K562 (cell line): ENCODE results near the gene MSRB3. TPM values are rescaled to one million over a fixed set of nuclear protein-coding genes. Genes with fewer than 3 reads are reported as not detected.

Source experiments
- ATAC-seq: fragments of 200-7000 bp; cut with Tn5 transposase; 3 replicates; pipeline ENCODE4 v1.9.1; 2020; ENCODE audit warnings: moderate library complexity
- BruUV-seq: library from RNA; stranded (reverse); fragments of 400-500 nt; replicated peaks from 2 replicates; lab custom pipeline; 2021; lab: Mats Ljungman, UMichigan
- CTCF ChIA-PET: fragments of 300-600 bp; formaldehyde crosslinking; extraction: SDS; loops from one replicate; lab custom pipeline; 2021; ENCODE audit warnings: low intra/inter-chr PET ratio; lab: Yijun Ruan, JAX
- POLR2A ChIA-PET: fragments of 300-600, 350-650 bp; sonication (Branson Sonifier 250); formaldehyde crosslinking; extraction: SDS; loops from one replicate; lab custom pipeline; 2021; ENCODE audit warnings: antibody characterized with exemption, inconsistent platforms; lab: Yijun Ruan, JAX
- DNase-seq, 4 experiments: peaks; one replicate each; pipeline versions ENCODE4 v3.0.0 to v3.0.0-alpha.2; 2011 to 2018; ENCODE audit warnings: low spot score in 3 of 4, mixed read lengths in 3 of 4; ENCODE audit errors: extremely low read depth in 1 of 4
- FAIRE-seq: peaks from 2 replicates; lab custom pipeline; 2011; peaks lifted over from hg19 to GRCh38; lab: Jason Lieb, UNC
- H2AFZ ChIP-seq: 2 replicates; pipeline ENCODE4 v1.6.0; 2011; ENCODE audit warnings: low read depth, low read length, control low read depth, inconsistent platforms
- H3K27ac ChIP-seq: fragments of 200-600 bp; 3 replicates; pipeline ENCODE4 v1.8.0; 2011; ENCODE audit warnings: low read depth, mild to moderate bottlenecking, control low read depth, inconsistent platforms, low read length, moderate library complexity, mixed read lengths; ENCODE audit errors: extremely low read depth
- H3K27me3 ChIP-seq, 2 experiments: fragments of 300-600 bp in 1 of 2; 2 replicates in 1 of 2; 3 replicates in 1 of 2; pipeline versions ENCODE4 v1.6.0 to v1.8.0; 2011; ENCODE audit warnings: inconsistent platforms in 2 of 2, low read length in 2 of 2, mild to moderate bottlenecking in 1 of 2, mixed read lengths in 1 of 2, moderate library complexity in 1 of 2; ENCODE audit not compliant: control insufficient read depth in 2 of 2, insufficient read depth in 2 of 2
- H3K36me3 ChIP-seq: fragments of 300-600 bp; 3 replicates; pipeline ENCODE4 v1.8.0; 2011; ENCODE audit warnings: mild to moderate bottlenecking, low read length, inconsistent platforms; ENCODE audit not compliant: control insufficient read depth, insufficient read depth
- H3K4me1 ChIP-seq, 2 experiments: fragments of 200-600 bp in 1 of 2; replicated peaks in 1 of 2; 2 replicates in 1 of 2; 3 replicates in 1 of 2; pipeline versions ENCODE4 v1.5.1 to v1.8.0; 2011; ENCODE audit warnings: inconsistent platforms in 2 of 2, low read length in 2 of 2, mild to moderate bottlenecking in 1 of 2, mixed read lengths in 1 of 2, moderate library complexity in 1 of 2; ENCODE audit not compliant: control insufficient read depth in 2 of 2, insufficient read depth in 2 of 2
- H3K4me2 ChIP-seq: 2 replicates; pipeline ENCODE4 v1.6.1; 2011; ENCODE audit warnings: low read length, control low read depth, inconsistent platforms, mixed read lengths; ENCODE audit not compliant: insufficient read depth
- H3K4me3 ChIP-seq: fragments of 200-600 bp; sonication (generic), shearing (Covaris generic); 2 replicates; pipeline ENCODE4 v1.5.1; 2016; ENCODE audit warnings: control low read depth, inconsistent platforms
- H3K79me2 ChIP-seq: fragments of 200-600 bp; 3 replicates; pipeline ENCODE4 v1.8.0; 2011; ENCODE audit warnings: low read length, inconsistent platforms; ENCODE audit not compliant: control insufficient read depth, insufficient read depth
- H3K9ac ChIP-seq, 2 experiments: 2 replicates each; pipeline versions ENCODE4 v1.6.0 to v1.6.1; 2011; ENCODE audit warnings: low read depth in 2 of 2, low read length in 2 of 2, control low read depth in 1 of 2, inconsistent platforms in 1 of 2, mild to moderate bottlenecking in 1 of 2, mixed read lengths in 1 of 2; ENCODE audit not compliant: insufficient read depth in 1 of 2
- H3K9me1 ChIP-seq: one replicate; pipeline ENCODE4 v1.6.0; 2011; ENCODE audit warnings: inconsistent platforms, mild to moderate bottlenecking, low read length, moderate library complexity; ENCODE audit not compliant: control insufficient read depth, insufficient read depth
- H3K9me3 ChIP-seq: replicated peaks from 2 replicates; pipeline ENCODE4 v1.5.1; 2011; ENCODE audit warnings: low read depth, low read length, inconsistent platforms; ENCODE audit not compliant: control insufficient read depth, insufficient read depth
- H4K20me1 ChIP-seq: replicated peaks from 2 replicates; pipeline ENCODE4 v1.6.1; 2011; ENCODE audit warnings: low read length, inconsistent platforms, mixed read lengths; ENCODE audit not compliant: control insufficient read depth, insufficient read depth
- CBFB ChIP-seq: sonication (generic); formaldehyde crosslinking; IDR thresholded peaks from 2 replicates; pipeline ENCODE4 v1.4.0; 2020; ENCODE audit warnings: mild to moderate bottlenecking, missing genetic modification reagents
- FOXK2 ChIP-seq, 2 experiments: fragments of 450-650 bp; IDR thresholded peaks in 1 of 2; conservative IDR thresholded peaks in 1 of 2; 2 replicates each; pipeline ENCODE4 v1.6.1; 2016; ENCODE audit warnings: low read depth in 2 of 2, mild to moderate bottlenecking in 1 of 2
- HNRNPLL ChIP-seq: fragments of 200-400 bp; formaldehyde crosslinking; IDR thresholded peaks from 2 replicates; pipeline ENCODE4 v1.6.1; 2017; ENCODE audit warnings: low read length, low read depth, mild to moderate bottlenecking; ENCODE audit not compliant: poor library complexity, severe bottlenecking
- NONO ChIP-seq, 2 experiments: fragments of 200-400 bp in 1 of 2; fragments of 450-650 bp in 1 of 2; formaldehyde crosslinking in 1 of 2; IDR thresholded peaks; 2 replicates each; pipeline ENCODE4 v1.6.1; 2017; ENCODE audit warnings: low read depth in 2 of 2, mild to moderate bottlenecking in 2 of 2, moderate library complexity in 2 of 2, low read length in 1 of 2
- ZNF41 ChIP-seq: fragments of 250-450 bp; sonication (Bioruptor Pico); conservative IDR thresholded peaks from 2 replicates; pipeline ENCODE4 v1.4.0; 2020; ENCODE audit warnings: mild to moderate bottlenecking
- WGBS: fragments of 100-300 bp; shearing (Covaris generic); methylation state at CpG from one replicate; pipeline ENCODE4 v1.1.6; 2016; ENCODE audit warnings: low coverage, mixed read lengths; ENCODE audit not compliant: insufficient coverage; ENCODE audit errors: missing lambda C conversion rate; 5-methylcytosine and 5-hydroxymethylcytosine counted together
- in situ Hi-C: fragments of 300-500 bp; cut with MboI; formaldehyde crosslinking; loops from 4 replicates; pipeline ENCODE4 v1.15.0; 2018; ENCODE audit warnings: inconsistent platforms, mixed read lengths
- intact Hi-C: fragments of 100-400 bp; cut with micrococcal nuclease; formaldehyde crosslinking; loops from 2 replicates; pipeline ENCODE4 v1.14.2; 2022
- polyA plus RNA-seq, 8 experiments: library from polyadenylated mRNA; depleted of rRNA in 4 of 8; stranded (reverse) in 5 of 8; unstranded in 3 of 8; fragments of >200 nt; fragmentation: Nextera tagmentation in 2 of 8; fragmentation: Illumina TruSeq in 1 of 8; extraction: Ambion mirVana in 2 of 8; extraction: Trizol in 1 of 8; gene quantifications; 2 replicates each; pipeline versions ENCODE4 v1.2.1 to v1.2.3, GENCODE V29; 2011 to 2014; ENCODE audit warnings: inconsistent platforms in 1 of 8, missing spikeins in 1 of 8
- total RNA-seq, 7 experiments: library from RNA; depleted of rRNA in 6 of 7; stranded (reverse); fragments of >200 nt in 6 of 7; fragmentation: Illumina TruSeq in 2 of 7; extraction: Trizol in 2 of 7; gene quantifications; 2 replicates each; pipeline versions ENCODE4 v1.2.1 to v1.2.3, GENCODE V29; 2011 to 2021; ENCODE audit warnings: low replicate concordance in 1 of 7
- TF ChIP-seq, protein P1 (sequence below): sonication (generic); formaldehyde crosslinking; IDR thresholded peaks from 2 replicates; pipeline ENCODE4 v1.8.0; 2023; ENCODE audit warnings: mild to moderate bottlenecking, missing genetic modification reagents
- TF ChIP-seq, protein P2 (sequence below): sonication (generic); formaldehyde crosslinking; IDR thresholded peaks from 2 replicates; pipeline ENCODE4 v1.8.0; 2023; ENCODE audit warnings: missing genetic modification reagents, mild to moderate bottlenecking, borderline replicate concordance
- TF ChIP-seq, protein P3 (sequence below): IDR thresholded peaks from 2 replicates; pipeline ENCODE4 v1.6.1; 2011; ENCODE audit warnings: borderline replicate concordance, low read depth, mild to moderate bottlenecking, moderate library complexity, low read length; ENCODE audit not compliant: insufficient read depth, poor library complexity, severe bottlenecking
- TF ChIP-seq, protein P4 (sequence below): fragments of 150-350 bp; conservative IDR thresholded peaks from 2 replicates; pipeline ENCODE4 v1.6.1; 2014; ENCODE audit warnings: low read length

The MSRB3 gene
- total and polyA plus RNA-seq, 9 of the 15 experiments (the other 6 are each of a cell fraction or from before 2014, with no cell fraction given), result 0.04 TPM; not detected in 8

DNA sequence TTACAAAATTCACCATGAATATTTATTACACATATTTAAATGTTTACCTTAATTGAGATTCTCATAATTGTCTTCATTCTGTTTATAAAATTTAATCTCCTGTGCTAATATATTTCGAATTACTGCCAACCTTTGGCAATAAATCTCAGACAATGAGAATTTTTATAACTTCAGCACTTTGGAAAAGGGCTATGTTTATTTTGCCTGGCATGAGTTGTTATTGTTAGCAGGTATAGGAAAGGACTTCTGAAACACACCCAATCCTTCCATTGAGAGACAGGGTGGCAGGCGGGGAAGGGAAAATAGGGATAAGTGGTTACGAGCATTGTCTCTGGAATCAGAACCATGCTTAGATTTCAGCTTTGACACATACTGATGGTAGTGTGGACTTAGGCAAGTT is 12.1 kb upstream of the MSRB3 start:
- no peaks in the 10 kb centered on the region for H3K36me3 ChIP-seq
- no peak overlapping the region for H2AFZ ChIP-seq
- DNase-seq (no peak), ATAC-seq (no peak), FAIRE-seq (no peak)
- 3% methylated on average over 3 of the region's 3 CpGs for WGBS
- H3K9me3 ChIP-seq, result no peaks in the 10 kb centered on the region; the same call in 1 of the 2 replicates
- intact Hi-C loops, result no loop called here
- in situ Hi-C loops, result no loop called here
- H3K4me3 ChIP-seq, result no peak overlapping the region
- H3K4me1 ChIP-seq, result no peaks in the 10 kb centered on the region
- no peak overlapping the region for H3K4me2 ChIP-seq
- H3K79me2 ChIP-seq, result no peaks in the 10 kb centered on the region
- POLR2A ChIA-PET, result interaction anchor here (0.5 kb wide), 1 partner anchor 350 kb away, joined by 3 read pairs; no protein-coding TSS in a partner anchor
- no peak overlapping the region for H3K9ac ChIP-seq
- no peak overlapping the region for H3K27ac ChIP-seq
- CTCF ChIA-PET, result interaction anchor here (0.7 kb wide), 1 partner anchor 200 kb away, joined by 3 read pairs; no protein-coding TSS in a partner anchor
- H4K20me1 ChIP-seq, result no peaks in the 10 kb centered on the region
- H3K9me1 ChIP-seq, result no peaks in the 10 kb centered on the region
- H3K27me3 ChIP-seq, result peaks cover 0 to 9% of the 10 kb centered on the region in 2 experiments; a peak in 2 of 5 replicates
- no TSS peak for BruUV-seq
- no peak for TF ChIP-seq FOXK2 (conservative IDR thresholded peaks at IDR 0.05 in 1 of 2, IDR thresholded peaks at IDR 0.05 in 1 of 2; ENCODE audit: low read depth in 2 of 2)
- no peak for TF ChIP-seq ZNF41 (CRISPR knock-in tag)
- no peak for TF ChIP-seq CBFB (CRISPR knock-in tag)
- TF ChIP-seq, protein P1, sequence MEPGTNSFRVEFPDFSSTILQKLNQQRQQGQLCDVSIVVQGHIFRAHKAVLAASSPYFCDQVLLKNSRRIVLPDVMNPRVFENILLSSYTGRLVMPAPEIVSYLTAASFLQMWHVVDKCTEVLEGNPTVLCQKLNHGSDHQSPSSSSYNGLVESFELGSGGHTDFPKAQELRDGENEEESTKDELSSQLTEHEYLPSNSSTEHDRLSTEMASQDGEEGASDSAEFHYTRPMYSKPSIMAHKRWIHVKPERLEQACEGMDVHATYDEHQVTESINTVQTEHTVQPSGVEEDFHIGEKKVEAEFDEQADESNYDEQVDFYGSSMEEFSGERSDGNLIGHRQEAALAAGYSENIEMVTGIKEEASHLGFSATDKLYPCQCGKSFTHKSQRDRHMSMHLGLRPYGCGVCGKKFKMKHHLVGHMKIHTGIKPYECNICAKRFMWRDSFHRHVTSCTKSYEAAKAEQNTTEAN (CRISPR knock-in tag), result no peak
- no peak for TF ChIP-seq HNRNPLL
- TF ChIP-seq, protein P2, sequence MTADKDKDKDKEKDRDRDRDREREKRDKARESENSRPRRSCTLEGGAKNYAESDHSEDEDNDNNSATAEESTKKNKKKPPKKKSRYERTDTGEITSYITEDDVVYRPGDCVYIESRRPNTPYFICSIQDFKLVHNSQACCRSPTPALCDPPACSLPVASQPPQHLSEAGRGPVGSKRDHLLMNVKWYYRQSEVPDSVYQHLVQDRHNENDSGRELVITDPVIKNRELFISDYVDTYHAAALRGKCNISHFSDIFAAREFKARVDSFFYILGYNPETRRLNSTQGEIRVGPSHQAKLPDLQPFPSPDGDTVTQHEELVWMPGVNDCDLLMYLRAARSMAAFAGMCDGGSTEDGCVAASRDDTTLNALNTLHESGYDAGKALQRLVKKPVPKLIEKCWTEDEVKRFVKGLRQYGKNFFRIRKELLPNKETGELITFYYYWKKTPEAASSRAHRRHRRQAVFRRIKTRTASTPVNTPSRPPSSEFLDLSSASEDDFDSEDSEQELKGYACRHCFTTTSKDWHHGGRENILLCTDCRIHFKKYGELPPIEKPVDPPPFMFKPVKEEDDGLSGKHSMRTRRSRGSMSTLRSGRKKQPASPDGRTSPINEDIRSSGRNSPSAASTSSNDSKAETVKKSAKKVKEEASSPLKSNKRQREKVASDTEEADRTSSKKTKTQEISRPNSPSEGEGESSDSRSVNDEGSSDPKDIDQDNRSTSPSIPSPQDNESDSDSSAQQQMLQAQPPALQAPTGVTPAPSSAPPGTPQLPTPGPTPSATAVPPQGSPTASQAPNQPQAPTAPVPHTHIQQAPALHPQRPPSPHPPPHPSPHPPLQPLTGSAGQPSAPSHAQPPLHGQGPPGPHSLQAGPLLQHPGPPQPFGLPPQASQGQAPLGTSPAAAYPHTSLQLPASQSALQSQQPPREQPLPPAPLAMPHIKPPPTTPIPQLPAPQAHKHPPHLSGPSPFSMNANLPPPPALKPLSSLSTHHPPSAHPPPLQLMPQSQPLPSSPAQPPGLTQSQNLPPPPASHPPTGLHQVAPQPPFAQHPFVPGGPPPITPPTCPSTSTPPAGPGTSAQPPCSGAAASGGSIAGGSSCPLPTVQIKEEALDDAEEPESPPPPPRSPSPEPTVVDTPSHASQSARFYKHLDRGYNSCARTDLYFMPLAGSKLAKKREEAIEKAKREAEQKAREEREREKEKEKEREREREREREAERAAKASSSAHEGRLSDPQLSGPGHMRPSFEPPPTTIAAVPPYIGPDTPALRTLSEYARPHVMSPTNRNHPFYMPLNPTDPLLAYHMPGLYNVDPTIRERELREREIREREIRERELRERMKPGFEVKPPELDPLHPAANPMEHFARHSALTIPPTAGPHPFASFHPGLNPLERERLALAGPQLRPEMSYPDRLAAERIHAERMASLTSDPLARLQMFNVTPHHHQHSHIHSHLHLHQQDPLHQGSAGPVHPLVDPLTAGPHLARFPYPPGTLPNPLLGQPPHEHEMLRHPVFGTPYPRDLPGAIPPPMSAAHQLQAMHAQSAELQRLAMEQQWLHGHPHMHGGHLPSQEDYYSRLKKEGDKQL (CRISPR knock-in tag), result no peak
- TF ChIP-seq, protein P3, sequence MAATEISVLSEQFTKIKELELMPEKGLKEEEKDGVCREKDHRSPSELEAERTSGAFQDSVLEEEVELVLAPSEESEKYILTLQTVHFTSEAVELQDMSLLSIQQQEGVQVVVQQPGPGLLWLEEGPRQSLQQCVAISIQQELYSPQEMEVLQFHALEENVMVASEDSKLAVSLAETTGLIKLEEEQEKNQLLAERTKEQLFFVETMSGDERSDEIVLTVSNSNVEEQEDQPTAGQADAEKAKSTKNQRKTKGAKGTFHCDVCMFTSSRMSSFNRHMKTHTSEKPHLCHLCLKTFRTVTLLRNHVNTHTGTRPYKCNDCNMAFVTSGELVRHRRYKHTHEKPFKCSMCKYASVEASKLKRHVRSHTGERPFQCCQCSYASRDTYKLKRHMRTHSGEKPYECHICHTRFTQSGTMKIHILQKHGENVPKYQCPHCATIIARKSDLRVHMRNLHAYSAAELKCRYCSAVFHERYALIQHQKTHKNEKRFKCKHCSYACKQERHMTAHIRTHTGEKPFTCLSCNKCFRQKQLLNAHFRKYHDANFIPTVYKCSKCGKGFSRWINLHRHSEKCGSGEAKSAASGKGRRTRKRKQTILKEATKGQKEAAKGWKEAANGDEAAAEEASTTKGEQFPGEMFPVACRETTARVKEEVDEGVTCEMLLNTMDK, result no peak
- TF ChIP-seq, protein P4, sequence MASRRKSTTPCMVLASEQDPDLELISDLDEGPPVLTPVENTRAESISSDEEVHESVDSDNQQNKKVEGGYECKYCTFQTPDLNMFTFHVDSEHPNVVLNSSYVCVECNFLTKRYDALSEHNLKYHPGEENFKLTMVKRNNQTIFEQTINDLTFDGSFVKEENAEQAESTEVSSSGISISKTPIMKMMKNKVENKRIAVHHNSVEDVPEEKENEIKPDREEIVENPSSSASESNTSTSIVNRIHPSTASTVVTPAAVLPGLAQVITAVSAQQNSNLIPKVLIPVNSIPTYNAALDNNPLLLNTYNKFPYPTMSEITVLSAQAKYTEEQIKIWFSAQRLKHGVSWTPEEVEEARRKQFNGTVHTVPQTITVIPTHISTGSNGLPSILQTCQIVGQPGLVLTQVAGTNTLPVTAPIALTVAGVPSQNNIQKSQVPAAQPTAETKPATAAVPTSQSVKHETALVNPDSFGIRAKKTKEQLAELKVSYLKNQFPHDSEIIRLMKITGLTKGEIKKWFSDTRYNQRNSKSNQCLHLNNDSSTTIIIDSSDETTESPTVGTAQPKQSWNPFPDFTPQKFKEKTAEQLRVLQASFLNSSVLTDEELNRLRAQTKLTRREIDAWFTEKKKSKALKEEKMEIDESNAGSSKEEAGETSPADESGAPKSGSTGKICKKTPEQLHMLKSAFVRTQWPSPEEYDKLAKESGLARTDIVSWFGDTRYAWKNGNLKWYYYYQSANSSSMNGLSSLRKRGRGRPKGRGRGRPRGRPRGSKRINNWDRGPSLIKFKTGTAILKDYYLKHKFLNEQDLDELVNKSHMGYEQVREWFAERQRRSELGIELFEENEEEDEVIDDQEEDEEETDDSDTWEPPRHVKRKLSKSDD, result no peak
- no peak for TF ChIP-seq NONO (IDR thresholded peaks at IDR 0.05; ENCODE audit: low read depth in 2 of 2, low read length in 1 of 2)
